Endodermal cell (in vitro differentiated cells): ENCODE measurements around the gene CAPG. TPM values are rescaled to one million over a fixed set of nuclear protein-coding genes. Genes with fewer than 3 reads are reported as not detected.

Experiments used
- DNase-seq: peaks from one replicate; pipeline ENCODE4 v3.0.0-alpha.2; 2017
- H3K27ac ChIP-seq: 2 replicates; pipeline ENCODE4 v1.5.1; 2013; ENCODE audit warnings: mild to moderate bottlenecking, low read depth, low read length, moderate library complexity
- H3K27me3 ChIP-seq: 2 replicates; pipeline ENCODE4 v1.6.1; 2013; ENCODE audit warnings: mild to moderate bottlenecking, low read length, moderate library complexity; ENCODE audit not compliant: insufficient read depth, control insufficient read depth, poor library complexity, severe bottlenecking
- H3K36me3 ChIP-seq: 2 replicates; pipeline ENCODE4 v1.7.0; 2013; ENCODE audit warnings: mild to moderate bottlenecking, low read length, moderate library complexity; ENCODE audit not compliant: control insufficient read depth, insufficient read depth
- H3K4me1 ChIP-seq: one replicate; pipeline ENCODE4 v1.7.0; 2013; ENCODE audit warnings: low read length; ENCODE audit not compliant: control insufficient read depth, insufficient read depth
- H3K4me3 ChIP-seq: 2 replicates; pipeline ENCODE4 v1.5.1; 2013; ENCODE audit warnings: mild to moderate bottlenecking, low read length, moderate library complexity
- H3K9ac ChIP-seq: 2 replicates; pipeline ENCODE4 v1.6.1; 2013; ENCODE audit warnings: mild to moderate bottlenecking, low read length, moderate library complexity; ENCODE audit not compliant: poor library complexity, severe bottlenecking; ENCODE audit errors: extremely low read depth
- H3K9me3 ChIP-seq: 2 replicates; pipeline ENCODE4 v1.6.1; 2013; ENCODE audit warnings: mild to moderate bottlenecking, low read length, moderate library complexity; ENCODE audit not compliant: control insufficient read depth
- H3K27ac Mint-ChIP-seq: 2 replicates; pipeline ENCODE4 v1.8.0; 2020; ENCODE audit warnings: mixed read lengths
- H3K27me3 Mint-ChIP-seq: 2 replicates; pipeline ENCODE4 v1.8.0; 2021; ENCODE audit warnings: mild to moderate bottlenecking, mixed read lengths; ENCODE audit not compliant: insufficient read depth
- H3K36me3 Mint-ChIP-seq: 2 replicates; pipeline ENCODE4 v1.8.0; 2020; ENCODE audit warnings: low read depth, mixed read lengths
- H3K4me1 Mint-ChIP-seq: 2 replicates; pipeline ENCODE4 v1.8.0; 2020; ENCODE audit warnings: mixed read lengths
- H3K4me3 Mint-ChIP-seq: 2 replicates; pipeline ENCODE4 v1.8.0; 2020; ENCODE audit warnings: mild to moderate bottlenecking, moderate library complexity, mixed read lengths
- H3K9me3 Mint-ChIP-seq: 2 replicates; pipeline ENCODE4 v1.8.0; 2020; ENCODE audit warnings: mild to moderate bottlenecking, mixed read lengths
- WGBS, 2 experiments: methylation state at CpG; one replicate each; pipeline versions ENCODE4 v1.1.5 to v1.1.7; 2013; ENCODE audit warnings: missing lambda C conversion rate in 2 of 2, mixed read lengths in 1 of 2; ENCODE audit not compliant: insufficient coverage in 1 of 2, insufficient read length in 1 of 2; 5-methylcytosine and 5-hydroxymethylcytosine counted together
- total RNA-seq, 2 donors: library from RNA; stranded (reverse); fragmentation: NEBNext Ultra II Directional in 1 of 2; extraction: Animal tissue kit (Norgen Biotek cat#: 25700) in 1 of 2; gene quantifications; 2 replicates in 1 of 2; 3 replicates in 1 of 2; pipeline ENCODE4 v1.2.1, GENCODE V29; 2021
- TF ChIP-seq, protein P1 (sequence below): fragments of 200-600 bp; sonication (generic); conservative IDR thresholded peaks from 2 replicates; pipeline ENCODE4 v1.5.0; 2021; ENCODE audit warnings: antibody characterized with exemption, mild to moderate bottlenecking

Gene CAPG
- total RNA-seq, 2 donors from 2014 or later, result 104 to 119 TPM

DNA sequence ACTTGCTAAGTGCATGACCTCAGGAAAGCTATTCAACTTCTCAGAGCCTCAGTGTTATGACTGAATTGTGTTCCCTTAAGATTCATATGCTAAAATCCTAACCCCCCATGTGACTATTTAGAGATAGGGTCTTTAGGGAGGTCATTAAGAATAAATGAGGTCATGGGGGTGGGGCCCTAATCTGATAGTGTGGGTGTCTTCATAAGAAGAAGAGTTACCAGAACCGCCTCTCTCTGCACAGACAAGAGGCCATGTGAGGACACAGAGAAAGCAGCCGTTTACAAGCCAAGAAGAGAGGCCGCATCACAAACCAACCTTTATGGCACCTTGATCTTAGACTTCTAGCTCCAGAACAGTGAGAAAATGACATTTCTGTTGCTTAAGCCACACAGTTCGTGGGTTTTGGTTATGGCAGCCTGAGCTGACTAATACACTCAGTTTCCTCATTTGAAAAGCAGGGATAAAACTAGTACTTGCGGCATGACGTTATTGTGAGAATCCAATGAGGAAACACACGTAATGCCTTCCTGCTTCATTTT is 18.2 kb upstream of the CAPG start:
- TF ChIP-seq, protein P1, sequence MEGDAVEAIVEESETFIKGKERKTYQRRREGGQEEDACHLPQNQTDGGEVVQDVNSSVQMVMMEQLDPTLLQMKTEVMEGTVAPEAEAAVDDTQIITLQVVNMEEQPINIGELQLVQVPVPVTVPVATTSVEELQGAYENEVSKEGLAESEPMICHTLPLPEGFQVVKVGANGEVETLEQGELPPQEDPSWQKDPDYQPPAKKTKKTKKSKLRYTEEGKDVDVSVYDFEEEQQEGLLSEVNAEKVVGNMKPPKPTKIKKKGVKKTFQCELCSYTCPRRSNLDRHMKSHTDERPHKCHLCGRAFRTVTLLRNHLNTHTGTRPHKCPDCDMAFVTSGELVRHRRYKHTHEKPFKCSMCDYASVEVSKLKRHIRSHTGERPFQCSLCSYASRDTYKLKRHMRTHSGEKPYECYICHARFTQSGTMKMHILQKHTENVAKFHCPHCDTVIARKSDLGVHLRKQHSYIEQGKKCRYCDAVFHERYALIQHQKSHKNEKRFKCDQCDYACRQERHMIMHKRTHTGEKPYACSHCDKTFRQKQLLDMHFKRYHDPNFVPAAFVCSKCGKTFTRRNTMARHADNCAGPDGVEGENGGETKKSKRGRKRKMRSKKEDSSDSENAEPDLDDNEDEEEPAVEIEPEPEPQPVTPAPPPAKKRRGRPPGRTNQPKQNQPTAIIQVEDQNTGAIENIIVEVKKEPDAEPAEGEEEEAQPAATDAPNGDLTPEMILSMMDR, result no peak
- DNase-seq, result no peak
- no peaks in the 10 kb centered on the region for H3K4me1 ChIP-seq

GRCh38 chr2:85427300-85427835 is 17.2 kb upstream of the CAPG start:
- Histone ChIP-seq H3K4me3 (no peak overlapping the region), H3K9ac (no peak overlapping the region), H3K4me1 (no peaks in the 10 kb centered on the region), H3K27ac (no peak overlapping the region), H3K36me3 (no peaks in the 10 kb centered on the region), H3K27me3 (no peaks in the 10 kb centered on the region), H3K9me3 (no peaks in the 10 kb centered on the region)
- no peak overlapping the region for H3K27ac Mint-ChIP-seq
- DNase-seq, result no peak
- H3K27me3 Mint-ChIP-seq, result no peaks in the 10 kb centered on the region
- WGBS, 2 experiments, result 94 to 95% methylated on average over 3 of the region's 3 CpGs
- H3K9me3 Mint-ChIP-seq, result no peaks in the 10 kb centered on the region
- TF ChIP-seq, protein P1, result no peak
- H3K4me3 Mint-ChIP-seq, result no peak overlapping the region
- no peaks in the 10 kb centered on the region for H3K36me3 Mint-ChIP-seq
- peaks cover 33% of the 10 kb centered on the region for H3K4me1 Mint-ChIP-seq

More for the DNA sequence above, 18.2 kb upstream of the CAPG start:
- Mint-ChIP-seq H3K27ac (no peak overlapping the region), H3K9me3 (no peaks in the 10 kb centered on the region), H3K4me1 (peaks cover 32% of the 10 kb centered on the region), H3K36me3 (no peaks in the 10 kb centered on the region), H3K27me3 (no peaks in the 10 kb centered on the region), H3K4me3 (no peak overlapping the region)
- WGBS, 2 experiments, result 89 to 90% methylated on average over 7 of the region's 7 CpGs
- H3K36me3 ChIP-seq, result no peaks in the 10 kb centered on the region
- H3K9me3 ChIP-seq, result no peaks in the 10 kb centered on the region
- H3K27me3 ChIP-seq, result no peaks in the 10 kb centered on the region
- no peak overlapping the region for H3K27ac ChIP-seq
- H3K4me3 ChIP-seq, result no peak overlapping the region
- no peak overlapping the region for H3K9ac ChIP-seq

GRCh38 chr2:85425588-85425987 is 15.4 kb upstream of the CAPG start:
- no peak overlapping the region for H3K4me3 Mint-ChIP-seq
- DNase-seq, result no peak
- TF ChIP-seq, protein P1, result no peak
- H3K36me3 ChIP-seq, result no peaks in the 10 kb centered on the region
- no peaks in the 10 kb centered on the region for H3K27me3 ChIP-seq
- H3K9me3 Mint-ChIP-seq, result no peaks in the 10 kb centered on the region
- peaks cover 41% of the 10 kb centered on the region for H3K4me1 Mint-ChIP-seq
- WGBS, 2 experiments, result 85 to 93% methylated on average over 2 to 3 of the region's 3 CpGs
- H3K27me3 Mint-ChIP-seq, result no peaks in the 10 kb centered on the region
- no peak overlapping the region for H3K4me3 ChIP-seq
- no peak overlapping the region for H3K27ac ChIP-seq
- H3K36me3 Mint-ChIP-seq, result no peaks in the 10 kb centered on the region
- H3K9me3 ChIP-seq, result no peaks in the 10 kb centered on the region
- H3K9ac ChIP-seq, result no peak overlapping the region
- no peak overlapping the region for H3K27ac Mint-ChIP-seq
- peaks cover 6% of the 10 kb centered on the region for H3K4me1 ChIP-seq
